IMR-90 (cell line): ENCODE data around the gene SGSM2. TPM values are rescaled to one million over a fixed set of nuclear protein-coding genes. Genes with fewer than 3 reads are reported as not detected.

Experiments
- ATAC-seq: fragments of 200-7000 bp; cut with Tn5 transposase; 2 replicates; pipeline ENCODE4 v1.9.1; 2020; ENCODE audit warnings: low read depth, mild to moderate bottlenecking, moderate library complexity
- BruUV-seq: library from RNA; stranded (reverse); fragments of 400-500 nt; replicated peaks from 2 replicates; lab custom pipeline; 2021; lab: Mats Ljungman, UMichigan
- CTCF ChIA-PET: fragments of 300-600 bp; formaldehyde crosslinking; extraction: SDS; loops from one replicate; lab custom pipeline; 2021; ENCODE audit warnings: antibody characterized with exemption; lab: Yijun Ruan, JAX
- POLR2A ChIA-PET: fragments of 300-600 bp; sonication (Branson Sonifier 250); formaldehyde crosslinking; loops from one replicate; lab custom pipeline; 2022; ENCODE audit warnings: antibody characterized with exemption; ENCODE audit not compliant: unreplicated experiment; lab: Charles Lee
- DNase-seq: peaks from one replicate; pipeline ENCODE4 v3.0.0; 2013
- H2AFZ ChIP-seq: replicated peaks from 2 replicates; pipeline ENCODE3; 2013; ENCODE audit warnings: low read length, mild to moderate bottlenecking; ENCODE audit not compliant: poor library complexity
- H2AK5ac ChIP-seq: 2 replicates; pipeline ENCODE4 v1.6.1; 2013; ENCODE audit warnings: low read depth, low read length, inconsistent platforms
- H2AK9ac ChIP-seq: replicated peaks from 2 replicates; pipeline ENCODE3; 2013; ENCODE audit warnings: mild to moderate bottlenecking, low read depth, low read length, moderate library complexity; ENCODE audit not compliant: poor library complexity
- H2BK120ac ChIP-seq: 2 replicates; pipeline ENCODE4 v1.6.1; 2013; ENCODE audit warnings: low read depth, low read length, inconsistent platforms
- H2BK15ac ChIP-seq: 3 replicates; pipeline ENCODE4 v1.6.1; 2013; ENCODE audit warnings: low read depth, low read length, inconsistent platforms
- H2BK20ac ChIP-seq: 2 replicates; pipeline ENCODE4 v1.6.1; 2013; ENCODE audit warnings: low read depth, mild to moderate bottlenecking, inconsistent platforms, low read length, moderate library complexity
- H2BK5ac ChIP-seq: 2 replicates; pipeline ENCODE4 v1.6.1; 2013; ENCODE audit warnings: mild to moderate bottlenecking, low read depth, low read length, inconsistent platforms; ENCODE audit not compliant: poor library complexity, severe bottlenecking
- H3K14ac ChIP-seq: replicated peaks from 2 replicates; pipeline ENCODE4 v1.6.1; 2013; ENCODE audit warnings: low read depth, low read length, inconsistent platforms
- H3K18ac ChIP-seq: 2 replicates; pipeline ENCODE4 v1.6.1; 2013; ENCODE audit warnings: low read depth, low read length, control low read depth
- H3K23ac ChIP-seq: 2 replicates; pipeline ENCODE4 v1.6.1; 2013; ENCODE audit warnings: low read depth, low read length, inconsistent platforms
- H3K27ac ChIP-seq: 2 replicates; pipeline ENCODE4 v1.5.1; 2013; ENCODE audit warnings: mild to moderate bottlenecking, control low read depth, low read length; ENCODE audit not compliant: insufficient read depth
- H3K27me3 ChIP-seq: 2 replicates; pipeline ENCODE4 v1.6.1; 2013; ENCODE audit warnings: low read length; ENCODE audit not compliant: control insufficient read depth, insufficient read depth
- H3K36me3 ChIP-seq: 2 replicates; pipeline ENCODE4 v1.6.1; 2013; ENCODE audit warnings: low read length, mixed read lengths; ENCODE audit not compliant: control insufficient read depth, insufficient read depth
- H3K4ac ChIP-seq: 2 replicates; pipeline ENCODE4 v1.6.1; 2013; ENCODE audit warnings: low read depth, low read length, inconsistent platforms
- H3K4me1 ChIP-seq: 2 replicates; pipeline ENCODE4 v1.6.1; 2013; ENCODE audit warnings: low read length, mixed read lengths; ENCODE audit not compliant: control insufficient read depth, insufficient read depth
- H3K4me2 ChIP-seq: 2 replicates; pipeline ENCODE4 v1.6.1; 2013; ENCODE audit warnings: low read depth, mild to moderate bottlenecking, control low read depth, low read length, moderate library complexity
- H3K4me3 ChIP-seq: 2 replicates; pipeline ENCODE4 v1.5.1; 2013; ENCODE audit warnings: low read depth, mild to moderate bottlenecking, control low read depth, low read length, moderate library complexity; ENCODE audit not compliant: insufficient read depth
- H3K56ac ChIP-seq: 2 replicates; pipeline ENCODE4 v1.6.1; 2013; ENCODE audit warnings: low read length, inconsistent platforms; ENCODE audit not compliant: insufficient read depth; ENCODE audit errors: extremely low read depth
- H3K79me1 ChIP-seq, 2 experiments: 2 replicates each; pipeline ENCODE4 v1.6.1; 2013; ENCODE audit warnings: low read length in 2 of 2, inconsistent platforms in 1 of 2, low read depth in 1 of 2
- H3K9ac ChIP-seq: 2 replicates; pipeline ENCODE4 v1.6.1; 2013; ENCODE audit warnings: low read depth, low read length, control low read depth
- H3K9me1 ChIP-seq: 2 replicates; pipeline ENCODE4 v1.6.1; 2013; ENCODE audit warnings: low read length, inconsistent platforms; ENCODE audit not compliant: insufficient read depth
- H3K9me3 ChIP-seq: 2 replicates; pipeline ENCODE4 v1.6.1; 2013; ENCODE audit warnings: low read length; ENCODE audit not compliant: control insufficient read depth, insufficient read depth
- H4K20me1 ChIP-seq: 2 replicates; pipeline ENCODE4 v1.6.1; 2013; ENCODE audit warnings: low read length, inconsistent platforms; ENCODE audit not compliant: insufficient read depth
- H4K5ac ChIP-seq: 2 replicates; pipeline ENCODE4 v1.6.1; 2013; ENCODE audit warnings: mild to moderate bottlenecking, low read depth, low read length, control low read depth
- H4K8ac ChIP-seq, 2 experiments: 2 replicates each; pipeline ENCODE4 v1.6.1; 2013; ENCODE audit warnings: low read depth in 2 of 2, low read length in 2 of 2, control low read depth in 1 of 2, inconsistent platforms in 1 of 2
- H4K91ac ChIP-seq: 2 replicates; pipeline ENCODE4 v1.6.1; 2013; ENCODE audit warnings: low read depth, low read length, inconsistent platforms; ENCODE audit not compliant: insufficient read depth
- BHLHE40 ChIP-seq: fragments of 150-350 bp; IDR thresholded peaks from 2 replicates; pipeline ENCODE4 v1.6.1; 2016; ENCODE audit warnings: mild to moderate bottlenecking, low read depth, low read length
- CEBPB ChIP-seq: IDR thresholded peaks from 2 replicates; pipeline ENCODE4 v1.6.1; 2012; ENCODE audit warnings: low read depth, low read length, improper control_type of control experiment
- CHD1 ChIP-seq: IDR thresholded peaks from 2 replicates; pipeline ENCODE4 v1.6.1; 2012; ENCODE audit warnings: low read depth, low read length, improper control_type of control experiment
- FOS ChIP-seq: fragments of 150-350 bp; IDR thresholded peaks from 2 replicates; pipeline ENCODE4 v1.6.1; 2016; ENCODE audit warnings: low read depth, low read length
- MAFK ChIP-seq: IDR thresholded peaks from 2 replicates; pipeline ENCODE4 v1.6.1; 2012; ENCODE audit warnings: low read depth, low read length, improper control_type of control experiment
- MAZ ChIP-seq: IDR thresholded peaks from 2 replicates; pipeline ENCODE4 v1.6.1; 2012; ENCODE audit warnings: low read depth, mild to moderate bottlenecking, low read length, improper control_type of control experiment, moderate library complexity, borderline replicate concordance
- NFE2L2 ChIP-seq: fragments of 150-350 bp; IDR thresholded peaks from 2 replicates; pipeline ENCODE4 v1.6.1; 2016; ENCODE audit warnings: low read depth, mild to moderate bottlenecking, low read length
- POLR2A ChIP-seq: IDR thresholded peaks from 2 replicates; pipeline ENCODE4 v1.6.1; 2012; ENCODE audit warnings: mild to moderate bottlenecking, low read depth, low read length
- RAD21 ChIP-seq: IDR thresholded peaks from 2 replicates; pipeline ENCODE4 v1.6.1; 2012; ENCODE audit warnings: low read length, improper control_type of control experiment
- RCOR1 ChIP-seq: IDR thresholded peaks from 2 replicates; pipeline ENCODE4 v1.6.1; 2012; ENCODE audit warnings: mild to moderate bottlenecking, low read length, improper control_type of control experiment; ENCODE audit not compliant: insufficient replicate concordance
- RFX5 ChIP-seq: IDR thresholded peaks from 2 replicates; pipeline ENCODE4 v1.8.0; 2012; ENCODE audit warnings: low read depth, mild to moderate bottlenecking, low read length, moderate library complexity
- SMC3 ChIP-seq: fragments of 150-350 bp; IDR thresholded peaks from 2 replicates; pipeline ENCODE4 v1.6.1; 2016; ENCODE audit warnings: low read depth, mild to moderate bottlenecking, antibody characterized with exemption, low read length, moderate library complexity
- WGBS, 2 experiments: methylation state at CpG; one replicate each; pipeline versions ENCODE4 v1.1.5 to v1.1.7; 2013; ENCODE audit warnings: missing lambda C conversion rate in 2 of 2; ENCODE audit not compliant: insufficient read length in 1 of 2; ENCODE audit errors: extremely low coverage in 2 of 2; 5-methylcytosine and 5-hydroxymethylcytosine counted together
- dilution Hi-C: fragments of 300-500 bp; cut with HindIII; formaldehyde crosslinking; loops from one replicate; pipeline ENCODE4 v1.14.3; 2018; ENCODE audit warnings: low sequenced_read_pairs; ENCODE audit not compliant: unreplicated experiment
- in situ Hi-C: fragments of 300-500 bp; cut with MboI; formaldehyde crosslinking; loops from 3 replicates; pipeline ENCODE4 v1.14.3; 2019; ENCODE audit warnings: low sequenced_read_pairs, inconsistent platforms, mixed read lengths
- intact Hi-C: fragments of 100-400 bp; cut with micrococcal nuclease; formaldehyde crosslinking; loops from 2 replicates; pipeline ENCODE4 v1.10.0; 2022
- polyA plus RNA-seq, 3 experiments: library from polyadenylated mRNA; depleted of rRNA; stranded (reverse); fragments of >200 nt; gene quantifications; 2 replicates each; pipeline ENCODE4 v1.2.3, GENCODE V29; 2012; ENCODE audit warnings: low replicate concordance in 1 of 3
- total RNA-seq: library from RNA; depleted of rRNA; stranded (reverse); fragments of >200 nt; gene quantifications from 2 replicates; pipeline ENCODE4 v1.2.3, GENCODE V29; 2012
- TF ChIP-seq, protein P1 (sequence below): fragments of 150-350 bp; IDR thresholded peaks from 2 replicates; pipeline ENCODE4 v1.6.1; 2016; ENCODE audit warnings: low read depth, mild to moderate bottlenecking, low read length, moderate library complexity, borderline replicate concordance
- TF ChIP-seq, protein P2 (sequence below): conservative IDR thresholded peaks from 2 replicates; pipeline ENCODE4 v1.5.1; 2012; ENCODE audit warnings: mild to moderate bottlenecking, low read depth, low read length, improper control_type of control experiment

Gene SGSM2
- total and polyA plus RNA-seq, 2 of the 4 experiments (the other 2 are of a cell fraction) = 13.6 to 81.2 TPM

DNA sequence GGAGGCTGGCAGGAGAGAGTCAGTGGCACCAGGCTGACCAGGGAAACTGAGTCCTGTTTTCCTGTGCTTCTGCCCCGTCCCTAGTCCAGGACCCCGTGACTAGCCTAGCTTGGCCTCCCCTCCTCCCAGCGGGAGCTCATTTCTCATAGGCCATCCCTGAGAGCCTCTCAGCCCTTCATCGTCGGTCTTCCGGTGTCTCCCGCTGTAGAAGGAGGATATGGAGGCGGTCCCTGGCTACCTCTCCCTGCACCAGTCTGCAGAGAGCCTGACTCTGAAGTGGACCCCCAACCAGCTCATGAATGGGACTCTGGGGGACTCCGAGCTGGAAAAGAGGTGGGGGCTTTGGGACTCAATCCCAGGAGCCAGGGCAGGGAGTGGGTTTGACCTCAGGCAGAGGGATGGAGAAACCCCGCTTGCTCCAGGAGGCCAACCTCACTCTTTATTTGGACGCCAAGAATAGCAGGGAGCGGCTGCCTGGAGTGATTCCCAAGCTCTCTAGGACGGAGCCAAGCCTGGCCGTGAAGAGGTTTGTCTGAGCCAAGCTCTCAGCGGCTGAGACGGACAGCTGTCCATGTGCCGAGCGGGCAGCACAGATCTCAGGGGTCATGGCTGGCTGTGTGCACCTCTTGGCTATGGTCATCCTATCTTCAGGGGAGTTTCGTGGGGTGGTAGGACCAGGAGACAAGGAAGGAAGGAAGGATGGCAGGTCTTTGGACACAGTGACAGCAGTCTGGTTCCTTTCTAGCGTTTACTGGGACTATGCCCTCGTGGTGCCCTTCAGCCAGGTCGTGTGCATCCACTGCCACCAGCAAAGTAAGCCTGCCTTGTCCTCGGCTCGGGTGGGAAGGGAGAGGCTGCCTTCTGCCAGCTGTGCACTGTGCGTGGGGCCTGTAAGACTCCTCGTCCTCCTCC is 26.8 kb downstream of the SGSM2 start:
- ATAC-seq (no peak), DNase-seq (no peak)
- BruUV-seq = no TSS peak
- Histone ChIP-seq H3K56ac (no peak overlapping the region), H3K18ac (no peak overlapping the region), H3K4me2 (no peak overlapping the region), H3K36me3 (peaks cover 44% of the 10 kb centered on the region), H3K9me3 (no peaks in the 10 kb centered on the region), H4K91ac (no peak overlapping the region), H4K20me1 (peaks cover 21% of the 10 kb centered on the region), H3K4me3 (no peak overlapping the region), H3K79me1 (peaks cover 0 to 8% of the 10 kb centered on the region in 2 experiments; a peak in 1 of 4 replicates), H3K23ac (no peak overlapping the region), H3K4ac (no peak overlapping the region), H4K8ac (no peak overlapping the region), H3K14ac (no peak overlapping the region), H3K27ac (no peak overlapping the region), H3K27me3 (no peaks in the 10 kb centered on the region), H2AFZ (no peak overlapping the region), H2BK120ac (no peak overlapping the region), H4K5ac (no peak overlapping the region), H2BK15ac (no peak overlapping the region), H3K9ac (no peak overlapping the region), H3K9me1 (peaks cover 12% of the 10 kb centered on the region), H2BK20ac (no peak overlapping the region), H3K4me1 (peaks cover 4% of the 10 kb centered on the region), H2AK9ac (no peak overlapping the region), H2AK5ac (no peak overlapping the region), H2BK5ac (no peak overlapping the region)
- POLR2A ChIA-PET = interaction anchor here (0.7 kb wide), 1 partner anchor 29 kb away, joined by 3 read pairs; no protein-coding TSS in a partner anchor
- intact Hi-C loops (no loop called here), in situ Hi-C loops (no loop called here), dilution Hi-C loops (no loop called here)
- CTCF ChIA-PET = interaction anchor here (0.6 kb wide), 1 partner anchor 1347 kb away, joined by 3 read pairs; no protein-coding TSS in a partner anchor
- 63% methylated on average over 5 of the region's 26 CpGs; no CpG with 5 or more reads in 1 of the 2 experiments for WGBS, 2 experiments
- TF ChIP-seq RCOR1 (no peak), FOS (no peak), SMC3 (no peak), NFE2L2 (no peak), RFX5 (no peak), CHD1 (no peak), CEBPB (no peak), MAZ (no peak), RAD21 (no peak), POLR2A (no peak), MAFK (no peak), BHLHE40 (no peak)
- TF ChIP-seq, protein P1, sequence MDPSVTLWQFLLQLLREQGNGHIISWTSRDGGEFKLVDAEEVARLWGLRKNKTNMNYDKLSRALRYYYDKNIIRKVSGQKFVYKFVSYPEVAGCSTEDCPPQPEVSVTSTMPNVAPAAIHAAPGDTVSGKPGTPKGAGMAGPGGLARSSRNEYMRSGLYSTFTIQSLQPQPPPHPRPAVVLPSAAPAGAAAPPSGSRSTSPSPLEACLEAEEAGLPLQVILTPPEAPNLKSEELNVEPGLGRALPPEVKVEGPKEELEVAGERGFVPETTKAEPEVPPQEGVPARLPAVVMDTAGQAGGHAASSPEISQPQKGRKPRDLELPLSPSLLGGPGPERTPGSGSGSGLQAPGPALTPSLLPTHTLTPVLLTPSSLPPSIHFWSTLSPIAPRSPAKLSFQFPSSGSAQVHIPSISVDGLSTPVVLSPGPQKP = no peak
- TF ChIP-seq, protein P2, sequence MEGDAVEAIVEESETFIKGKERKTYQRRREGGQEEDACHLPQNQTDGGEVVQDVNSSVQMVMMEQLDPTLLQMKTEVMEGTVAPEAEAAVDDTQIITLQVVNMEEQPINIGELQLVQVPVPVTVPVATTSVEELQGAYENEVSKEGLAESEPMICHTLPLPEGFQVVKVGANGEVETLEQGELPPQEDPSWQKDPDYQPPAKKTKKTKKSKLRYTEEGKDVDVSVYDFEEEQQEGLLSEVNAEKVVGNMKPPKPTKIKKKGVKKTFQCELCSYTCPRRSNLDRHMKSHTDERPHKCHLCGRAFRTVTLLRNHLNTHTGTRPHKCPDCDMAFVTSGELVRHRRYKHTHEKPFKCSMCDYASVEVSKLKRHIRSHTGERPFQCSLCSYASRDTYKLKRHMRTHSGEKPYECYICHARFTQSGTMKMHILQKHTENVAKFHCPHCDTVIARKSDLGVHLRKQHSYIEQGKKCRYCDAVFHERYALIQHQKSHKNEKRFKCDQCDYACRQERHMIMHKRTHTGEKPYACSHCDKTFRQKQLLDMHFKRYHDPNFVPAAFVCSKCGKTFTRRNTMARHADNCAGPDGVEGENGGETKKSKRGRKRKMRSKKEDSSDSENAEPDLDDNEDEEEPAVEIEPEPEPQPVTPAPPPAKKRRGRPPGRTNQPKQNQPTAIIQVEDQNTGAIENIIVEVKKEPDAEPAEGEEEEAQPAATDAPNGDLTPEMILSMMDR = no peak
